Mesenchymal stem cell (in vitro differentiated cells and primary cell): ENCODE data around the gene CPLX3.

Source experiments
- DNase-seq: peaks from one replicate; pipeline ENCODE4 v3.0.0-alpha.2; 2013
- H2AFZ ChIP-seq: one replicate; pipeline ENCODE4 v1.6.1; 2013; ENCODE audit warnings: low read depth, mild to moderate bottlenecking, control low read depth, inconsistent platforms, low read length, moderate library complexity
- H2AK5ac ChIP-seq: 2 replicates; pipeline ENCODE4 v1.6.1; 2013; ENCODE audit warnings: low read length, moderate library complexity, mild to moderate bottlenecking, inconsistent platforms; ENCODE audit not compliant: severe bottlenecking
- H2BK120ac ChIP-seq: one replicate; pipeline ENCODE4 v1.6.1; 2013; ENCODE audit warnings: low read depth, mild to moderate bottlenecking, inconsistent platforms, low read length, moderate library complexity
- H2BK12ac ChIP-seq, 2 experiments: one replicate each; pipeline ENCODE4 v1.6.1; 2013; ENCODE audit warnings: inconsistent platforms in 2 of 2, low read length in 2 of 2, mild to moderate bottlenecking in 2 of 2, moderate library complexity in 2 of 2, control low read depth in 1 of 2
- H2BK15ac ChIP-seq: one replicate; pipeline ENCODE4 v1.6.1; 2013; ENCODE audit warnings: mild to moderate bottlenecking, low read depth, inconsistent platforms; ENCODE audit not compliant: poor library complexity, severe bottlenecking
- H2BK5ac ChIP-seq: 2 replicates; pipeline ENCODE4 v1.6.1; 2013; ENCODE audit warnings: low read depth, mild to moderate bottlenecking, low read length, control low read depth, inconsistent platforms; ENCODE audit not compliant: poor library complexity, severe bottlenecking
- H3K14ac ChIP-seq, 2 experiments: one replicate each; pipeline ENCODE4 v1.6.1; 2013; ENCODE audit warnings: inconsistent platforms in 2 of 2, low read length in 2 of 2, control low read depth in 1 of 2, mild to moderate bottlenecking in 1 of 2, moderate library complexity in 1 of 2
- H3K18ac ChIP-seq, 2 experiments: one replicate each; pipeline ENCODE4 v1.6.1; 2013; ENCODE audit warnings: inconsistent platforms in 2 of 2, low read length in 2 of 2, control low read depth in 1 of 2, low read depth in 1 of 2, mild to moderate bottlenecking in 1 of 2
- H3K23ac ChIP-seq, 2 experiments: one replicate each; pipeline ENCODE4 v1.6.1; 2013; ENCODE audit warnings: inconsistent platforms in 2 of 2, low read length in 2 of 2, mild to moderate bottlenecking in 2 of 2, moderate library complexity in 2 of 2, control low read depth in 1 of 2
- H3K27ac ChIP-seq: 2 replicates; pipeline ENCODE4 v1.5.1; 2013; ENCODE audit warnings: mild to moderate bottlenecking, moderate library complexity, low read length, control low read depth, inconsistent platforms; ENCODE audit not compliant: poor library complexity, severe bottlenecking
- H3K27me3 ChIP-seq, 2 experiments: 2 replicates each; pipeline versions ENCODE4 v1.6.1 to v1.7.0; 2013; ENCODE audit warnings: low read length in 2 of 2, mild to moderate bottlenecking in 2 of 2, moderate library complexity in 2 of 2, control low read depth in 1 of 2, inconsistent platforms in 1 of 2; ENCODE audit not compliant: control insufficient read depth in 1 of 2, insufficient read depth in 1 of 2
- H3K36me3 ChIP-seq, 2 experiments: 2 replicates each; pipeline versions ENCODE4 v1.6.1 to v1.7.0; 2013; ENCODE audit warnings: low read length in 2 of 2, control low read depth in 1 of 2, inconsistent platforms in 1 of 2, low read depth in 1 of 2, mild to moderate bottlenecking in 1 of 2; ENCODE audit not compliant: insufficient read depth in 2 of 2, control insufficient read depth in 1 of 2
- H3K4ac ChIP-seq, 2 experiments: one replicate each; pipeline ENCODE4 v1.6.1; 2013; ENCODE audit warnings: inconsistent platforms in 2 of 2, low read length in 2 of 2, mild to moderate bottlenecking in 2 of 2, moderate library complexity in 2 of 2, control low read depth in 1 of 2, low read depth in 1 of 2
- H3K4me1 ChIP-seq: 2 replicates; pipeline ENCODE4 v1.6.1; 2013; ENCODE audit warnings: low read depth, low read length, control low read depth; ENCODE audit not compliant: control insufficient read depth, insufficient read depth
- H3K4me2 ChIP-seq: 2 replicates; pipeline ENCODE4 v1.6.1; 2013; ENCODE audit warnings: low read length, mild to moderate bottlenecking, inconsistent platforms; ENCODE audit not compliant: poor library complexity, severe bottlenecking
- H3K4me3 ChIP-seq, 2 experiments: 2 replicates each; pipeline versions ENCODE4 v1.5.1 to v1.7.0; 2013; ENCODE audit warnings: low read length in 2 of 2, mild to moderate bottlenecking in 2 of 2, control low read depth in 1 of 2, low read depth in 1 of 2; ENCODE audit not compliant: insufficient read depth in 1 of 2
- H3K79me1 ChIP-seq: replicated peaks from 2 replicates; pipeline ENCODE4 v1.6.1; 2013; ENCODE audit warnings: mild to moderate bottlenecking, control low read depth, low read length, inconsistent platforms; ENCODE audit not compliant: poor library complexity, severe bottlenecking
- H3K9ac ChIP-seq: 2 replicates; pipeline ENCODE4 v1.7.0; 2013; ENCODE audit warnings: mild to moderate bottlenecking, low read length, moderate library complexity
- H3K9me3 ChIP-seq: 2 replicates; pipeline ENCODE4 v1.7.0; 2013; ENCODE audit warnings: mild to moderate bottlenecking, low read length; ENCODE audit not compliant: control insufficient read depth
- H4K8ac ChIP-seq: one replicate; pipeline ENCODE4 v1.6.1; 2013; ENCODE audit warnings: inconsistent platforms, mild to moderate bottlenecking, low read length, moderate library complexity
- H4K91ac ChIP-seq: one replicate; pipeline ENCODE4 v1.6.1; 2013; ENCODE audit warnings: mild to moderate bottlenecking, low read length, inconsistent platforms
- WGBS: methylation state at CpG from one replicate; pipeline ENCODE4 v1.1.7; 2013; ENCODE audit warnings: mixed read lengths; 5-methylcytosine and 5-hydroxymethylcytosine counted together

The CPLX3 gene

GRCh38 chr15:74820056-74820455 lies 6.4 kb upstream of the CPLX3 start:
- Histone ChIP-seq H3K18ac (no peak overlapping the region), H2AFZ (no peak overlapping the region), H4K91ac (no peak overlapping the region), H3K4me3 (no peak overlapping the region), H2BK120ac (no peak overlapping the region), H2BK15ac (no peak overlapping the region), H3K4ac (no peak overlapping the region), H3K27ac (no peak overlapping the region), H3K14ac (no peak overlapping the region), H3K9ac (no peak overlapping the region), H3K4me2 (no peak overlapping the region), H3K23ac (no peak overlapping the region), H3K4me1 (peaks cover 19% of the 10 kb centered on the region), H3K36me3 (no peaks in the 10 kb centered on the region), H3K79me1 (no peaks in the 10 kb centered on the region), H4K8ac (no peak overlapping the region), H2BK5ac (no peak overlapping the region), H2BK12ac (no peak overlapping the region), H3K9me3 (no peaks in the 10 kb centered on the region), H2AK5ac (no peak overlapping the region), H3K27me3 (peaks cover 23 to 46% of the 10 kb centered on the region in 2 experiments)
- DNase-seq, result no peak
- WGBS, result 91% methylated on average over 5 of the region's 5 CpGs

GRCh38 chr15:74821091-74821789 lies 5.2 kb upstream of the CPLX3 start:
- Histone ChIP-seq H3K23ac (no peak overlapping the region), H4K8ac (no peak overlapping the region), H2BK5ac (no peak overlapping the region), H2AFZ (no peak overlapping the region), H3K4me1 (peaks cover 20% of the 10 kb centered on the region), H3K36me3 (no peaks in the 10 kb centered on the region), H3K18ac (no peak overlapping the region), H2BK120ac (no peak overlapping the region), H3K4me2 (no peak overlapping the region), H3K9me3 (no peaks in the 10 kb centered on the region), H3K27me3 (peaks cover 34 to 55% of the 10 kb centered on the region in 2 experiments), H3K79me1 (no peaks in the 10 kb centered on the region), H2AK5ac (no peak overlapping the region), H3K27ac (no peak overlapping the region), H2BK15ac (no peak overlapping the region), H4K91ac (no peak overlapping the region), H3K14ac (no peak overlapping the region), H2BK12ac (no peak overlapping the region), H3K9ac (no peak overlapping the region), H3K4me3 (no peak overlapping the region), H3K4ac (no peak overlapping the region)
- 78% methylated on average over 10 of the region's 11 CpGs for WGBS
- peak; percentile 14 for DNase-seq

GRCh38 chr15:74821790-74822158 lies 4.7 kb upstream of the CPLX3 start:
- no peak overlapping the region for H2BK15ac ChIP-seq
- H4K91ac ChIP-seq, result no peak overlapping the region
- peaks cover 38 to 57% of the 10 kb centered on the region in 2 experiments for H3K27me3 ChIP-seq
- no peak overlapping the region for H2BK5ac ChIP-seq
- H4K8ac ChIP-seq, result no peak overlapping the region
- peaks cover 22% of the 10 kb centered on the region for H3K4me1 ChIP-seq
- H3K4ac ChIP-seq, result no peak overlapping the region
- no peaks in the 10 kb centered on the region for H3K79me1 ChIP-seq
- no peak overlapping the region for H3K4me3 ChIP-seq
- no peak overlapping the region for H2BK12ac ChIP-seq
- H3K23ac ChIP-seq, result no peak overlapping the region
- H3K36me3 ChIP-seq, result no peaks in the 10 kb centered on the region
- no peak overlapping the region for H3K14ac ChIP-seq
- H3K27ac ChIP-seq, result no peak overlapping the region
- H3K18ac ChIP-seq, result no peak overlapping the region
- DNase-seq, result no peak
- H2AK5ac ChIP-seq, result no peak overlapping the region
- no peak overlapping the region for H2AFZ ChIP-seq
- no peak overlapping the region for H3K9ac ChIP-seq
- H3K9me3 ChIP-seq, result no peaks in the 10 kb centered on the region
- H3K4me2 ChIP-seq, result no peak overlapping the region
- H2BK120ac ChIP-seq, result no peak overlapping the region
- WGBS, result 96% methylated on average over 6 of the region's 7 CpGs

GRCh38 chr15:74822233-74822632 lies 4.2 kb upstream of the CPLX3 start:
- H3K23ac ChIP-seq, result no peak overlapping the region
- no peak overlapping the region for H4K91ac ChIP-seq
- H2BK15ac ChIP-seq, result no peak overlapping the region
- H3K4me1 ChIP-seq, result peaks cover 20% of the 10 kb centered on the region
- H2BK12ac ChIP-seq, result no peak overlapping the region
- H4K8ac ChIP-seq, result no peak overlapping the region
- no peak overlapping the region for H2AK5ac ChIP-seq
- H2BK5ac ChIP-seq, result no peak overlapping the region
- no peak overlapping the region for H3K27ac ChIP-seq
- no peak overlapping the region for H3K14ac ChIP-seq
- no peak for DNase-seq
- H3K4me3 ChIP-seq, result no peak overlapping the region
- H3K36me3 ChIP-seq, result no peaks in the 10 kb centered on the region
- no peak overlapping the region for H2BK120ac ChIP-seq
- no peak overlapping the region for H3K18ac ChIP-seq
- no peak overlapping the region for H2AFZ ChIP-seq
- peaks cover 43 to 61% of the 10 kb centered on the region in 2 experiments for H3K27me3 ChIP-seq
- H3K79me1 ChIP-seq, result no peaks in the 10 kb centered on the region
- no peaks in the 10 kb centered on the region for H3K9me3 ChIP-seq
- WGBS, result 78% methylated on average over 3 of the region's 4 CpGs
- no peak overlapping the region for H3K9ac ChIP-seq
- no peak overlapping the region for H3K4ac ChIP-seq
- H3K4me2 ChIP-seq, result no peak overlapping the region
